Vagina (tissue), 2 donors: ENCODE measurements around the gene ALK. TPM values are rescaled to one million over a fixed set of nuclear protein-coding genes. Genes with fewer than 3 reads are reported as not detected.

Experiments used
- DNase-seq, 2 donors: peaks; one replicate each; pipeline ENCODE4 v3.0.0-alpha.2; 2017; ENCODE audit errors: extremely low spot score in 2 of 2
- H3K27ac ChIP-seq: fragments of 200-600 bp; sonication (generic); one replicate; pipeline ENCODE4 v1.5.1; 2019
- H3K27me3 ChIP-seq: fragments of 200-600 bp; sonication (generic); one replicate; pipeline ENCODE4 v1.5.1; 2019
- H3K36me3 ChIP-seq, 2 donors: fragments of 200-600 bp; sonication (generic); one replicate each; pipeline ENCODE4 v1.5.1; 2017 to 2019
- H3K4me1 ChIP-seq: fragments of 200-600 bp; sonication (generic); one replicate; pipeline ENCODE4 v1.5.1; 2019
- H3K4me3 ChIP-seq, 2 donors: fragments of 200-600 bp; sonication (generic); 1 replicate in 1 of 2; 2 replicates in 1 of 2; pipeline ENCODE4 v1.5.1; 2016 to 2019
- H3K9me3 ChIP-seq: fragments of 200-600 bp; sonication (generic); one replicate; pipeline ENCODE4 v1.5.1; 2019
- CTCF ChIP-seq, 3 experiments: fragments of 450-650 bp in 2 of 3; fragments of 200-600 bp in 1 of 3; sonication (generic) in 1 of 3; IDR thresholded peaks; one replicate each; pipeline ENCODE4 v1.5.1; 2017 to 2019; ENCODE audit warnings: antibody characterized with exemption in 3 of 3, mild to moderate bottlenecking in 2 of 3, moderate library complexity in 2 of 3
- POLR2A ChIP-seq, 2 donors: fragments of 450-650 bp; IDR thresholded peaks; one replicate each; pipeline ENCODE4 v1.6.1; 2017; ENCODE audit warnings: antibody characterized with exemption in 2 of 2, mild to moderate bottlenecking in 2 of 2, moderate library complexity in 2 of 2
- POLR2AphosphoS5 ChIP-seq, 2 donors: sonication (generic); formaldehyde crosslinking; IDR thresholded peaks; one replicate each; pipeline ENCODE4 v1.9.0; 2017; ENCODE audit warnings: antibody characterized with exemption in 2 of 2, mild to moderate bottlenecking in 2 of 2, low read depth in 1 of 2; ENCODE audit not compliant: insufficient read depth in 1 of 2
- intact Hi-C: fragments of 100-400 bp; cut with DNase I; formaldehyde crosslinking; loops from one replicate; pipeline ENCODE4 v1.15.1; 2023
- total RNA-seq: library from RNA; depleted of rRNA; stranded (reverse); fragments of >200 nt; gene quantifications from one replicate; pipeline ENCODE4 v1.2.3, GENCODE V29; 2016

ALK gene
- total RNA-seq, 1 donor from 2014 or later, result 0.74 TPM

DNA sequence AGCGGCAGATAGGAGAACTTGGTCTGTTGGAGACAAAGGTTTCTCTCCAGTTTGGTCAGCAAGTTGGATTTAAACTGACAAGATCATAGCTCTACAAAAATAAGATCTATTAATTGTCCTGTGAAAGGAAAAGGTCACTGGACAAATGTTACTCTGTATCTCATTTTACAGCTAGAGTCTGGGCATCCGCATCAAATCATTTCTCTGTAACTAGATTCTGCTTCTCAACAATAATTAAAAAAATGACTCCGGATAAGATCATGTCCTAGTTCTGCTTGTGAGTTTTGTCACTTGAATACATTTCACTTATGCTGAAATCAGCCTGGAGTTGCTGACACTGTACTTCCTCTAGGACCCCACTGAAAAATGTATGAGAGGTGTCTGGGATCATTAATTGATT, 310.8 kb downstream of the ALK start:
- Histone ChIP-seq H3K4me1 (no peaks in the 10 kb centered on the region), H3K36me3 (no peaks in the 10 kb centered on the region), H3K27ac (no peak overlapping the region), H3K4me3 (no peak overlapping the region), H3K27me3 (no peaks in the 10 kb centered on the region), H3K9me3 (no peaks in the 10 kb centered on the region)
- no peak for DNase-seq
- intact Hi-C loops, result no loop called here
- no peak for TF ChIP-seq CTCF (IDR thresholded peaks at IDR 0.05)
- no peak for TF ChIP-seq POLR2AphosphoS5 (IDR thresholded peaks at IDR 0.05; ENCODE audit: insufficient read depth in 1 of 2, low read depth in 1 of 2)

DNA sequence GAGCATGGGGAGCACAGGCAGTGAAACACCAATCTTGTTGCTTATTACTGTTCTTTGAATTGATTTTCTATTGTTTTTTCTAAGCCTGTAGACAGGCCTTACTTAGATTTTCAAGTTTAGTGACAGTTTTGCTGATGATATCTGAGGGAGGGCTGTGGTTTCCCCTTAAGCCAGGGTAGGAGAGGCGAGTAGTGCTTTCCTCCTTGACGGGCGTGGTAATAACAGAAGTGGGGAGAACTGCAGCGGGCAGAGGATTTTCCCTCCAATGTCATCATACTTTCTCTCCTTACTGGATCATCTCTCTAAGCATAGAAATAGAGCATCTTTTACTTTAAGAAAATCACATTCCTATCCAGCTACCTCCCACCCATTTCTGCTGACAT, 314.4 kb downstream of the ALK start:
- no peak for DNase-seq
- no peaks in the 10 kb centered on the region for H3K9me3 ChIP-seq
- no peak overlapping the region for H3K27ac ChIP-seq
- no peaks in the 10 kb centered on the region for H3K36me3 ChIP-seq
- H3K27me3 ChIP-seq, result no peaks in the 10 kb centered on the region
- H3K4me1 ChIP-seq, result no peaks in the 10 kb centered on the region
- intact Hi-C loops, result no loop called here
- TF ChIP-seq POLR2A (IDR thresholded peaks at IDR 0.05) (no peak), POLR2AphosphoS5 (IDR thresholded peaks at IDR 0.05; ENCODE audit: insufficient read depth in 1 of 2, low read depth in 1 of 2) (no peak), CTCF (IDR thresholded peaks at IDR 0.05) (no peak)
- no peak overlapping the region for H3K4me3 ChIP-seq

DNA sequence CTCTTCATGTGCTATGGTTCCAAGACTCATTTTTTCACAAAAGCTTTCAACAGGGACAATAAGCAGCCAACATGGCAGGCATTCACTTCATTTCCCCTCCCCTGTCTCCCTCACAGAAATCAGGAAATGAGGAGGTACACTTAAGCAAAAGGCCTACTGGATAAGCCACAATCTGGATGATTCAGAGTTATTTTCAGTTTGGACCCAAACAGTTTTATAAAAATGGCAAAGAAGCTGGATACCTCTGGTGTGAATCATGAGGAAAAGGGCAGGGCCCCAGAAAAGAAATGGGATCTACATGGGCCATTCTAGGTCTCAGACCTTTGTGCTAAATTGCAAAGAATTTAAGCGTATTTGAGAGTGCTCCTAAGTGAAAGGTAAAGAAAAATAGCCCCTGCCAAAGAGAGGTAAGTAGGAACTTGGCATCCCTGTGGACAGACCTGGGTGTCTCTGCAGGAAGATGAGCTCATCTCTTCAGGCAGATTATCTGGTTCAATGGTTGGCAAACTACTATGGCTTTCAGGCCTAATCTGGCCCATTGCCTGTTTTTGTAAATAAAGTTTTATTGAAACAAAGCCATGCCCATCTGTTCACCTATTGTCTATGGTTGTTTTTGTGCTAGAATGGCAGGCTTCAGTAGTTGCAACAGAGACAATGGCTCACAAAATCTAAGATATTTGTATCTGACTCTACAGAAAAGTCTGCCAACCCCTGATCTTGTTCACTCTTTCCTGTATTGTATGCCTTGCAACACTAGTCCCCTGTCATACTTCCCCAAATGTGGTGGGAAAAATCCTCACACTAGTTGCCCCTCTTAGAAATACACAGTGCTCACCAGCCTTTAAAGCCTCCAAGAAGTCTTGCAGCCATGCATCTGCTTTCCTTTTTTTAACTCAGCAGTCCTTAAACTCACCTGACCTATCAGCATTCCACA, 315.0 kb downstream of the ALK start:
- intact Hi-C loops, result no loop called here
- no peaks in the 10 kb centered on the region for H3K9me3 ChIP-seq
- H3K27me3 ChIP-seq, result no peaks in the 10 kb centered on the region
- H3K27ac ChIP-seq, result no peak overlapping the region
- no peak overlapping the region for H3K4me3 ChIP-seq
- DNase-seq, result no peak
- H3K36me3 ChIP-seq, result no peaks in the 10 kb centered on the region
- no peaks in the 10 kb centered on the region for H3K4me1 ChIP-seq
- no peak for TF ChIP-seq CTCF (IDR thresholded peaks at IDR 0.05)
- TF ChIP-seq POLR2AphosphoS5 (IDR thresholded peaks at IDR 0.05; ENCODE audit: insufficient read depth in 1 of 2, low read depth in 1 of 2), result no peak
- TF ChIP-seq POLR2A (IDR thresholded peaks at IDR 0.05), result no peak

DNA sequence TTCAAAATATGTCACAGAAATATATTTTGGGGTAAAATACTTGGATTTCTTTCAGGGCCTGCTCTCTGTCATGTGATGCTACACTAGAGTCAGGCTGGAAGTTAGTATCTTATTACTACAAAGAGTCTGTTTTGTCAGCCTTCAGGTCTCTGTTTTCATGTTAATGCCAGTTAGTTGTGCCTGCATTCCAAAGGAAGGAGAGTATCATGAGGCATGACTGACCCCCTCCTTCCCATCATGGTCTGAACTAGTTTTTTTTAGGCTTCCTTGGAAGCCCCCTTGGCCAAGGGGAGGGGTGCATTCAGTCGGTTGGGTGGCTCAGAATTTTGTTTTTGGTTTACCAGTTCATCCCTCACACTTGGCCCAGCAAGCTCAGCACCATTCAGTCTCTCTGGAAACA, 318.0 kb downstream of the ALK start:
- H3K27ac ChIP-seq, result no peak overlapping the region
- H3K27me3 ChIP-seq, result no peaks in the 10 kb centered on the region
- TF ChIP-seq CTCF (IDR thresholded peaks at IDR 0.05), result no peak
- TF ChIP-seq POLR2A (IDR thresholded peaks at IDR 0.05), result no peak
- no peak for TF ChIP-seq POLR2AphosphoS5 (IDR thresholded peaks at IDR 0.05; ENCODE audit: insufficient read depth in 1 of 2, low read depth in 1 of 2)
- intact Hi-C loops, result no loop called here
- no peaks in the 10 kb centered on the region for H3K4me1 ChIP-seq
- H3K9me3 ChIP-seq, result no peaks in the 10 kb centered on the region
- no peak overlapping the region for H3K4me3 ChIP-seq
- no peaks in the 10 kb centered on the region for H3K36me3 ChIP-seq
- DNase-seq, result no peak

DNA sequence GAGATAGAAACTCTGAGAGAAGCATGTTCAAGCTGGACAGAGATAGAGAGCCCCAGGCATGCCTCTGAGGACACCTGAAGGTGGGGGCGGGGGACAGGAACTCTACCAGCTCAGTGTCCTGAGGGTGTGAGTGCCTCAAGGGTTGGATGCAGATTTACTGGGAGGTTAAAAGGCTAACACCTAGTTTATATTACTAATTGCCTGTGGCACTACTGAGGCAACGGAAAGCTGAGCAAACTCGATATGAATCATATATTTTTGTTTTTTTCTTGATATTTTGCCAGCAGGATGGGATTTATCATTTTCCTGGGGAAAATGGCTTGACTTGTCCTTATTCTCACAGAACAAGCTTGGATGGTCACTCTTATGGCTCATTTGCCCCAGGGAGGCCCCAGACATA, 319.5 kb downstream of the ALK start:
- H3K27me3 ChIP-seq, result no peaks in the 10 kb centered on the region
- intact Hi-C loops, result no loop called here
- no peak for DNase-seq
- no peak overlapping the region for H3K27ac ChIP-seq
- TF ChIP-seq POLR2A (IDR thresholded peaks at IDR 0.05) (no peak), CTCF (IDR thresholded peaks at IDR 0.05) (no peak), POLR2AphosphoS5 (IDR thresholded peaks at IDR 0.05; ENCODE audit: insufficient read depth in 1 of 2, low read depth in 1 of 2) (no peak)
- H3K4me3 ChIP-seq, result no peak overlapping the region
- H3K4me1 ChIP-seq, result no peaks in the 10 kb centered on the region
- no peaks in the 10 kb centered on the region for H3K36me3 ChIP-seq
- H3K9me3 ChIP-seq, result no peaks in the 10 kb centered on the region
